K562 (cell line): ENCODE data around the gene IGSF3. TPM values are rescaled to one million over a fixed set of nuclear protein-coding genes. Genes with fewer than 3 reads are reported as not detected.
"Not testable (repeated sequence)": the region's sequence is repeated elsewhere in the genome, so short reads cannot be mapped to it uniquely, and the experiment has no call there.

Source experiments
- ATAC-seq: fragments of 200-7000 bp; cut with Tn5 transposase; 3 replicates; pipeline ENCODE4 v1.9.1; 2020; ENCODE audit warnings: moderate library complexity
- BruUV-seq: library from RNA; stranded (reverse); fragments of 400-500 nt; replicated peaks from 2 replicates; lab custom pipeline; 2021; lab: Mats Ljungman, UMichigan
- CTCF ChIA-PET: fragments of 300-600 bp; formaldehyde crosslinking; extraction: SDS; loops from one replicate; lab custom pipeline; 2021; ENCODE audit warnings: low intra/inter-chr PET ratio; lab: Yijun Ruan, JAX
- POLR2A ChIA-PET: fragments of 300-600, 350-650 bp; sonication (Branson Sonifier 250); formaldehyde crosslinking; extraction: SDS; loops from one replicate; lab custom pipeline; 2021; ENCODE audit warnings: antibody characterized with exemption, inconsistent platforms; lab: Yijun Ruan, JAX
- DNase-seq, 4 experiments: peaks; one replicate each; pipeline versions ENCODE4 v3.0.0 to v3.0.0-alpha.2; 2011 to 2018; ENCODE audit warnings: low spot score in 3 of 4, mixed read lengths in 3 of 4; ENCODE audit errors: extremely low read depth in 1 of 4
- FAIRE-seq: peaks from 2 replicates; lab custom pipeline; 2011; peaks lifted over from hg19 to GRCh38; lab: Jason Lieb, UNC
- H2AFZ ChIP-seq: 2 replicates; pipeline ENCODE4 v1.6.0; 2011; ENCODE audit warnings: low read depth, low read length, control low read depth, inconsistent platforms
- H3K27ac ChIP-seq: fragments of 200-600 bp; 3 replicates; pipeline ENCODE4 v1.8.0; 2011; ENCODE audit warnings: low read depth, mild to moderate bottlenecking, control low read depth, inconsistent platforms, low read length, moderate library complexity, mixed read lengths; ENCODE audit errors: extremely low read depth
- H3K27me3 ChIP-seq, 2 experiments: fragments of 300-600 bp in 1 of 2; 2 replicates in 1 of 2; 3 replicates in 1 of 2; pipeline versions ENCODE4 v1.6.0 to v1.8.0; 2011; ENCODE audit warnings: inconsistent platforms in 2 of 2, low read length in 2 of 2, mild to moderate bottlenecking in 1 of 2, mixed read lengths in 1 of 2, moderate library complexity in 1 of 2; ENCODE audit not compliant: control insufficient read depth in 2 of 2, insufficient read depth in 2 of 2
- H3K36me3 ChIP-seq: fragments of 300-600 bp; 3 replicates; pipeline ENCODE4 v1.8.0; 2011; ENCODE audit warnings: mild to moderate bottlenecking, low read length, inconsistent platforms; ENCODE audit not compliant: control insufficient read depth, insufficient read depth
- H3K4me1 ChIP-seq, 2 experiments: fragments of 200-600 bp in 1 of 2; replicated peaks in 1 of 2; 2 replicates in 1 of 2; 3 replicates in 1 of 2; pipeline versions ENCODE4 v1.5.1 to v1.8.0; 2011; ENCODE audit warnings: inconsistent platforms in 2 of 2, low read length in 2 of 2, mild to moderate bottlenecking in 1 of 2, mixed read lengths in 1 of 2, moderate library complexity in 1 of 2; ENCODE audit not compliant: control insufficient read depth in 2 of 2, insufficient read depth in 2 of 2
- H3K4me2 ChIP-seq: 2 replicates; pipeline ENCODE4 v1.6.1; 2011; ENCODE audit warnings: low read length, control low read depth, inconsistent platforms, mixed read lengths; ENCODE audit not compliant: insufficient read depth
- H3K4me3 ChIP-seq: fragments of 200-600 bp; sonication (generic), shearing (Covaris generic); 2 replicates; pipeline ENCODE4 v1.5.1; 2016; ENCODE audit warnings: control low read depth, inconsistent platforms
- H3K79me2 ChIP-seq: fragments of 200-600 bp; 3 replicates; pipeline ENCODE4 v1.8.0; 2011; ENCODE audit warnings: low read length, inconsistent platforms; ENCODE audit not compliant: control insufficient read depth, insufficient read depth
- H3K9ac ChIP-seq, 2 experiments: 2 replicates each; pipeline versions ENCODE4 v1.6.0 to v1.6.1; 2011; ENCODE audit warnings: low read depth in 2 of 2, low read length in 2 of 2, control low read depth in 1 of 2, inconsistent platforms in 1 of 2, mild to moderate bottlenecking in 1 of 2, mixed read lengths in 1 of 2; ENCODE audit not compliant: insufficient read depth in 1 of 2
- H3K9me1 ChIP-seq: one replicate; pipeline ENCODE4 v1.6.0; 2011; ENCODE audit warnings: inconsistent platforms, mild to moderate bottlenecking, low read length, moderate library complexity; ENCODE audit not compliant: control insufficient read depth, insufficient read depth
- H3K9me3 ChIP-seq: replicated peaks from 2 replicates; pipeline ENCODE4 v1.5.1; 2011; ENCODE audit warnings: low read depth, low read length, inconsistent platforms; ENCODE audit not compliant: control insufficient read depth, insufficient read depth
- H4K20me1 ChIP-seq: replicated peaks from 2 replicates; pipeline ENCODE4 v1.6.1; 2011; ENCODE audit warnings: low read length, inconsistent platforms, mixed read lengths; ENCODE audit not compliant: control insufficient read depth, insufficient read depth
- ESRRA ChIP-seq: fragments of 450-650 bp; IDR thresholded peaks from 2 replicates; pipeline ENCODE4 v1.6.1; 2014; ENCODE audit warnings: low read depth, mild to moderate bottlenecking, moderate library complexity, borderline replicate concordance
- MEIS2 ChIP-seq: fragments of 450-650 bp; IDR thresholded peaks from 2 replicates; pipeline ENCODE4 v1.6.1; 2014; ENCODE audit warnings: mild to moderate bottlenecking; ENCODE audit not compliant: partially characterized antibody
- NFIC ChIP-seq: fragments of 450-650 bp; IDR thresholded peaks from 2 replicates; pipeline ENCODE4 v1.6.1; 2017; ENCODE audit warnings: mild to moderate bottlenecking, inconsistent platforms
- PKNOX1 ChIP-seq: fragments of 450-650 bp; IDR thresholded peaks from 2 replicates; pipeline ENCODE4 v1.6.1; 2016
- ZBTB11 ChIP-seq, 3 experiments: fragments of 200-800 bp in 1 of 3; fragments of 250-450 bp in 1 of 3; fragments of 450-650 bp in 1 of 3; sonication (Bioruptor Pico) in 1 of 3; sonication (Bioruptor generic) in 1 of 3; formaldehyde crosslinking in 1 of 3; IDR thresholded peaks; 2 replicates each; pipeline versions ENCODE4 v1.6.1 to v1.8.0; 2016 to 2022; ENCODE audit warnings: mild to moderate bottlenecking in 2 of 3, missing genetic modification characterization in 2 of 3, missing compliant biosample characterization in 1 of 3, moderate library complexity in 1 of 3
- WGBS: fragments of 100-300 bp; shearing (Covaris generic); methylation state at CpG from one replicate; pipeline ENCODE4 v1.1.6; 2016; ENCODE audit warnings: low coverage, mixed read lengths; ENCODE audit not compliant: insufficient coverage; ENCODE audit errors: missing lambda C conversion rate; 5-methylcytosine and 5-hydroxymethylcytosine counted together
- in situ Hi-C: fragments of 300-500 bp; cut with MboI; formaldehyde crosslinking; loops from 4 replicates; pipeline ENCODE4 v1.15.0; 2018; ENCODE audit warnings: inconsistent platforms, mixed read lengths
- intact Hi-C: fragments of 100-400 bp; cut with micrococcal nuclease; formaldehyde crosslinking; loops from 2 replicates; pipeline ENCODE4 v1.14.2; 2022
- polyA plus RNA-seq, 8 experiments: library from polyadenylated mRNA; depleted of rRNA in 4 of 8; stranded (reverse) in 5 of 8; unstranded in 3 of 8; fragments of >200 nt; fragmentation: Nextera tagmentation in 2 of 8; fragmentation: Illumina TruSeq in 1 of 8; extraction: Ambion mirVana in 2 of 8; extraction: Trizol in 1 of 8; gene quantifications; 2 replicates each; pipeline versions ENCODE4 v1.2.1 to v1.2.3, GENCODE V29; 2011 to 2014; ENCODE audit warnings: inconsistent platforms in 1 of 8, missing spikeins in 1 of 8
- total RNA-seq, 7 experiments: library from RNA; depleted of rRNA in 6 of 7; stranded (reverse); fragments of >200 nt in 6 of 7; fragmentation: Illumina TruSeq in 2 of 7; extraction: Trizol in 2 of 7; gene quantifications; 2 replicates each; pipeline versions ENCODE4 v1.2.1 to v1.2.3, GENCODE V29; 2011 to 2021; ENCODE audit warnings: low replicate concordance in 1 of 7
- TF ChIP-seq, protein P1 (sequence below), 2 experiments: IDR thresholded peaks in 1 of 2; conservative IDR thresholded peaks in 1 of 2; 2 replicates each; pipeline ENCODE4 v1.6.1; 2016; ENCODE audit warnings: low read depth in 2 of 2, mild to moderate bottlenecking in 1 of 2, missing compliant biosample characterization in 1 of 2, missing genetic modification characterization in 1 of 2, moderate library complexity in 1 of 2

IGSF3 gene
- total and polyA plus RNA-seq, 9 of the 15 experiments (the other 6 are each of a cell fraction or from before 2014, with no cell fraction given) = 1.1 to 15.0 (median 8.3) TPM

DNA sequence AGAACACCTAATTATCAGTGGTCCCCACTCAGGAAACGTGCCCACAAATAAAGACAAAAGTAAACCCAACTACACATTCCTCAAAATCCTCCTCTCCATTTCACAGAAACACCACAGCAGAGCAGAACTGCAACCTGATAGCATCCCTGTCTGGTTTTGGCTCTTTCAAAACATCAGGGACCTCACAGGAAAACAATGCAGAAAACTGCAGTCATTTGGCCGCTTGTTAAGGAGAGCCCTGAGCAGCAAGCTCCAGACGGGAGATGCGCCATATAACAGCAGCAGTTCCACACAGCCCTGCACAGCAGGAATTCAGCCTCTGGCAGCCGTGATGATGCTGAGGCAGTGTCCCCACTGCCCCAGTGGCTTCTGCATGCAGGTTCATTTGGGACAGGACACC is 23.4 kb downstream of the IGSF3 start:
- WGBS = 65% methylated on average over 5 of the region's 5 CpGs
- H3K9me1 ChIP-seq, H3K9ac ChIP-seq, H3K36me3 ChIP-seq, CTCF ChIA-PET, DNase-seq, POLR2A ChIA-PET, H3K4me2 ChIP-seq, FAIRE-seq, H3K4me3 ChIP-seq, H3K4me1 ChIP-seq, H3K79me2 ChIP-seq, H2AFZ ChIP-seq, in situ Hi-C loops, H3K9me3 ChIP-seq, H3K27ac ChIP-seq, intact Hi-C loops, H4K20me1 ChIP-seq, BruUV-seq, ATAC-seq, H3K27me3 ChIP-seq: not testable (repeated sequence)
- peak; percentile 44; the same call in 1 of the 2 replicates for TF ChIP-seq NFIC

DNA sequence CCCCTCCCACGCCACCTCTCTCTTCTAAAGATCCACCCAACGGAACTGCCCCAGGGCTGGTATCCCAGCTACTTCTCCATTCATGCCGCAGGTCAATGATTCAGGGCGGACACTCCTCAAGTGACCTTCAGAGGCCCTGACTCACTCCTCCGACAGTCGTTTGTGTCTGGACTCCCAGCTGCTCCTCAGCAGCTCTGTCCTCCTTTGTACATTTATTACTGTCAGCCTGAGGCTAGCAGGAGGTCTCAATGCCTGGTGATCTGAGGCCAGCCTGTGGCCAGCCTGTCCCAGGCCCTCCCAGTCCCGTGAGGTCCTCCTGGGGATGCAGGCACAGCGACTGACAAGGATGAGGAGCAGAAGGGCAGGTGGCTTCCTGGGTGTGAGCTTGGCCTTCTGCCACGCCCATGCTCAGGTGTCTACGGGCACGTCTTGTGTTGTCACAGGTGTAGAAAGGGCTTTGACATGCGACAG is 24.2 kb downstream of the IGSF3 start:
- H3K27ac ChIP-seq, H3K9me1 ChIP-seq, H3K36me3 ChIP-seq, CTCF ChIA-PET, H3K4me2 ChIP-seq, H3K9me3 ChIP-seq, H3K27me3 ChIP-seq, H3K79me2 ChIP-seq, H3K9ac ChIP-seq, POLR2A ChIA-PET, ATAC-seq, H3K4me1 ChIP-seq, BruUV-seq, intact Hi-C loops, H2AFZ ChIP-seq, FAIRE-seq, H4K20me1 ChIP-seq, H3K4me3 ChIP-seq, DNase-seq, in situ Hi-C loops: not testable (repeated sequence)
- WGBS = 46% methylated on average over 12 of the region's 12 CpGs
- TF ChIP-seq ZBTB11 (CRISPR knock-in tag; IDR thresholded peaks at IDR 0.05) (0 out of 6 replicates have a peak, but pooled peaks of 1 of the 3 experiments have one; percentile 20), MEIS2 (peak; percentile 17), PKNOX1 (0 out of 2 replicates have a peak, but pooled peaks have one; percentile 22), ESRRA (0 out of 2 replicates have a peak, but pooled peaks have one; percentile 53)
- TF ChIP-seq, protein P1, sequence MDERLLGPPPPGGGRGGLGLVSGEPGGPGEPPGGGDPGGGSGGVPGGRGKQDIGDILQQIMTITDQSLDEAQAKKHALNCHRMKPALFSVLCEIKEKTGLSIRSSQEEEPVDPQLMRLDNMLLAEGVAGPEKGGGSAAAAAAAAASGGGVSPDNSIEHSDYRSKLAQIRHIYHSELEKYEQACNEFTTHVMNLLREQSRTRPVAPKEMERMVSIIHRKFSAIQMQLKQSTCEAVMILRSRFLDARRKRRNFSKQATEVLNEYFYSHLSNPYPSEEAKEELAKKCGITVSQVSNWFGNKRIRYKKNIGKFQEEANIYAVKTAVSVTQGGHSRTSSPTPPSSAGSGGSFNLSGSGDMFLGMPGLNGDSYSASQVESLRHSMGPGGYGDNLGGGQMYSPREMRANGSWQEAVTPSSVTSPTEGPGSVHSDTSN (CRISPR knock-in tag; IDR thresholded peaks at IDR 0.05; ENCODE audit: low read depth) = not testable (repeated sequence)
- TF ChIP-seq, protein P1 (tag; conservative IDR thresholded peaks at IDR 0.05; ENCODE audit: low read depth) = 0 out of 2 replicates have a peak, but pooled peaks have one; percentile 18
